K562 (cell line): ENCODE measurements around the gene MYL9. TPM values are rescaled to one million over a fixed set of nuclear protein-coding genes. Genes with fewer than 3 reads are reported as not detected.
A peak's percentile ranks its signal among the peaks of the same experiment; 100 is the strongest.

Experiments
- BRF2 ChIP-seq: IDR thresholded peaks from 3 replicates; pipeline ENCODE4 v1.6.1; 2011; ENCODE audit warnings: borderline replicate concordance, mild to moderate bottlenecking; ENCODE audit not compliant: insufficient read length, insufficient read depth
- CBFA2T3 ChIP-seq: fragments of 450-650 bp; IDR thresholded peaks from 2 replicates; pipeline ENCODE4 v1.6.1; 2017
- CBX2 ChIP-seq: fragments of 200-600 bp; sonication (generic); IDR thresholded peaks from one replicate; pipeline ENCODE4 v1.6.1; 2012; ENCODE audit warnings: mild to moderate bottlenecking, low read length, inconsistent platforms; ENCODE audit not compliant: insufficient read depth, poor library complexity, severe bottlenecking
- CEBPB ChIP-seq: fragments of 450-650 bp; IDR thresholded peaks from 2 replicates; pipeline ENCODE4 v1.6.1; 2016; ENCODE audit warnings: missing genetic modification characterization, missing compliant biosample characterization
- E2F4 ChIP-seq: sonication (generic); formaldehyde crosslinking; IDR thresholded peaks from 2 replicates; pipeline ENCODE4 v1.8.0; 2022; ENCODE audit warnings: mild to moderate bottlenecking, low read depth, missing genetic modification reagents
- FOXA1 ChIP-seq: fragments of 450-650 bp; IDR thresholded peaks from 2 replicates; pipeline ENCODE4 v1.6.1; 2016; ENCODE audit warnings: mild to moderate bottlenecking, borderline replicate concordance
- GATAD2A ChIP-seq: fragments of 450-650 bp; IDR thresholded peaks from 2 replicates; pipeline ENCODE4 v1.6.1; 2017
- HCFC1 ChIP-seq: IDR thresholded peaks from 2 replicates; pipeline ENCODE4 v1.6.1; 2012; ENCODE audit warnings: low read depth, low read length, improper control_type of control experiment
- HDAC1 ChIP-seq, 2 experiments: fragments of 450-650 bp; IDR thresholded peaks; 2 replicates each; pipeline ENCODE4 v1.6.1; 2016 to 2017; ENCODE audit warnings: inconsistent platforms in 1 of 2, mild to moderate bottlenecking in 1 of 2, moderate library complexity in 1 of 2
- HMG20A ChIP-seq: fragments of 450-650 bp; formaldehyde crosslinking; conservative IDR thresholded peaks from 2 replicates; pipeline ENCODE4 v1.4.0; 2020; ENCODE audit warnings: mild to moderate bottlenecking, mixed read lengths
- KLF10 ChIP-seq: fragments of 250-450 bp; sonication (Bioruptor Pico); IDR thresholded peaks from 2 replicates; pipeline ENCODE4 v1.6.1; 2021; ENCODE audit warnings: matching md5 sums
- NCOA2 ChIP-seq, 2 experiments: fragments of 450-650 bp; IDR thresholded peaks; 2 replicates each; pipeline ENCODE4 v1.6.1; 2018; ENCODE audit warnings: mild to moderate bottlenecking in 2 of 2, moderate library complexity in 1 of 2; ENCODE audit not compliant: partially characterized antibody in 2 of 2
- POLR2A ChIP-seq: fragments of 450-650 bp; conservative IDR thresholded peaks from 2 replicates; pipeline ENCODE4 v1.6.1; 2016
- RB1 ChIP-seq: fragments of 450-650 bp; IDR thresholded peaks from 2 replicates; pipeline ENCODE4 v1.6.1; 2017; ENCODE audit warnings: low read depth, mild to moderate bottlenecking
- SMAD4 ChIP-seq: fragments of 250-450 bp; sonication (Bioruptor Pico); conservative IDR thresholded peaks from 2 replicates; pipeline ENCODE4 v1.8.0; 2021; ENCODE audit warnings: inconsistent platforms, mild to moderate bottlenecking, moderate library complexity
- TAF9B ChIP-seq: fragments of 450-650 bp; IDR thresholded peaks from 2 replicates; pipeline ENCODE4 v1.6.1; 2018; ENCODE audit warnings: mild to moderate bottlenecking; ENCODE audit not compliant: partially characterized antibody
- TEAD4 ChIP-seq, 2 experiments: sonication (generic) in 1 of 2; formaldehyde crosslinking in 1 of 2; IDR thresholded peaks; 2 replicates each; pipeline versions ENCODE4 v1.6.1 to v1.8.0; 2012 to 2022; ENCODE audit warnings: borderline replicate concordance in 1 of 2, inconsistent platforms in 1 of 2, low read length in 1 of 2, mild to moderate bottlenecking in 1 of 2, missing genetic modification reagents in 1 of 2
- ZBTB33 ChIP-seq: sonication (generic); formaldehyde crosslinking; IDR thresholded peaks from 2 replicates; pipeline ENCODE4 v1.8.1; 2023; ENCODE audit warnings: mild to moderate bottlenecking, missing genetic modification reagents
- ZNF121 ChIP-seq: sonication (generic); formaldehyde crosslinking; conservative IDR thresholded peaks from 2 replicates; pipeline ENCODE4 v1.8.0; 2022; ENCODE audit warnings: missing genetic modification reagents
- ZNF124 ChIP-seq: sonication (generic); formaldehyde crosslinking; IDR thresholded peaks from 2 replicates; pipeline ENCODE4 v1.8.1; 2022; ENCODE audit warnings: missing genetic modification reagents
- ZNF143 ChIP-seq: sonication (generic); formaldehyde crosslinking; IDR thresholded peaks from 2 replicates; pipeline ENCODE4 v1.9.0; 2022; ENCODE audit warnings: mild to moderate bottlenecking, missing genetic modification reagents
- ZNF324 ChIP-seq: fragments of 250-450 bp; sonication (Bioruptor Pico); IDR thresholded peaks from 2 replicates; pipeline ENCODE4 v1.4.0; 2020; ENCODE audit warnings: mild to moderate bottlenecking
- ZNF431 ChIP-seq: sonication (generic); formaldehyde crosslinking; IDR thresholded peaks from 2 replicates; pipeline ENCODE4 v1.8.0; 2022; ENCODE audit warnings: mild to moderate bottlenecking, missing genetic modification reagents
- ZNF449 ChIP-seq: fragments of 250-450 bp; sonication (Bioruptor Pico); IDR thresholded peaks from 2 replicates; pipeline ENCODE4 v1.8.0; 2022; ENCODE audit warnings: moderate library complexity, mild to moderate bottlenecking, inconsistent platforms
- polyA plus RNA-seq, 8 experiments: library from polyadenylated mRNA; depleted of rRNA in 4 of 8; stranded (reverse) in 5 of 8; unstranded in 3 of 8; fragments of >200 nt; fragmentation: Nextera tagmentation in 2 of 8; fragmentation: Illumina TruSeq in 1 of 8; extraction: Ambion mirVana in 2 of 8; extraction: Trizol in 1 of 8; gene quantifications; 2 replicates each; pipeline versions ENCODE4 v1.2.1 to v1.2.3, GENCODE V29; 2011 to 2014; ENCODE audit warnings: inconsistent platforms in 1 of 8, missing spikeins in 1 of 8
- total RNA-seq, 7 experiments: library from RNA; depleted of rRNA in 6 of 7; stranded (reverse); fragments of >200 nt in 6 of 7; fragmentation: Illumina TruSeq in 2 of 7; extraction: Trizol in 2 of 7; gene quantifications; 2 replicates each; pipeline versions ENCODE4 v1.2.1 to v1.2.3, GENCODE V29; 2011 to 2021; ENCODE audit warnings: low replicate concordance in 1 of 7

The MYL9 gene
- total and polyA plus RNA-seq, 9 of the 15 experiments (the other 6 are each of a cell fraction or from before 2014, with no cell fraction given), result 0.11 to 3.2 (median 0.81) TPM; not detected in 1

- TF ChIP-seq RB1 (peak; percentile 65), CBX2 (no peak), CEBPB (tag) (no peak), CBFA2T3 (peak; percentile 65), ZBTB33 (no peak), ZNF124 (CRISPR knock-in tag) (0 out of 2 replicates have a peak, but pooled peaks have one; percentile 22), HMG20A (CRISPR knock-in tag) (no peak), GATAD2A (peak; percentile 67), KLF10 (CRISPR knock-in tag) (no peak), BRF2 (no peak), FOXA1 (no peak), SMAD4 (CRISPR knock-in tag) (peak; percentile 75), NCOA2 (IDR thresholded peaks at IDR 0.05; ENCODE audit: partially characterized antibody in 2 of 2) (no peak), ZNF431 (peak; percentile 11; the same call in 1 of the 2 replicates), ZNF143 (CRISPR knock-in tag) (no peak), TAF9B (peak; percentile 37), HDAC1 (IDR thresholded peaks at IDR 0.05) (peak in 1 of 2 experiments; percentile 92; a peak in 2 of 4 replicates), ZNF121 (CRISPR knock-in tag) (no peak), TEAD4 (IDR thresholded peaks at IDR 0.05; ENCODE audit: low read length) (peak; percentile 56), TEAD4 (CRISPR knock-in tag; IDR thresholded peaks at IDR 0.05; ENCODE audit: borderline replicate concordance) (no peak), POLR2A (peak; percentile 74; the same call in 1 of the 2 replicates), ZNF324 (CRISPR knock-in tag) (no peak), E2F4 (CRISPR knock-in tag) (no peak), HCFC1 (0 out of 2 replicates have a peak, but pooled peaks have one; percentile 25), ZNF449 (no peak)
Observed at GRCh38 chr20:36574366-36575135, 33.2 kb downstream of the MYL9 start (continued).
